Prostate gland (tissue), 2 donors: ENCODE results near the gene RAB7A.

Source experiments
- CTCF ChIP-seq, 4 experiments: fragments of 200-600 bp in 2 of 4; fragments of 450-650 bp in 2 of 4; sonication (generic) in 2 of 4; IDR thresholded peaks; 1 replicate in 3 of 4; 2 replicates in 1 of 4; pipeline ENCODE4 v1.5.1; 2016 to 2019; ENCODE audit warnings: antibody characterized with exemption in 4 of 4, mild to moderate bottlenecking in 2 of 4, moderate library complexity in 2 of 4
- POLR2A ChIP-seq: fragments of 450-650 bp; IDR thresholded peaks from one replicate; pipeline ENCODE4 v1.6.1; 2016; ENCODE audit warnings: antibody characterized with exemption, mild to moderate bottlenecking
- POLR2AphosphoS5 ChIP-seq: sonication (generic); formaldehyde crosslinking; IDR thresholded peaks from one replicate; pipeline ENCODE4 v1.6.1; 2017; ENCODE audit warnings: antibody characterized with exemption

GRCh38 chr3:128760881-128761280 is 34.9 kb downstream of the RAB7A start:
- TF ChIP-seq POLR2A, result no peak
- TF ChIP-seq POLR2AphosphoS5, result no peak
- TF ChIP-seq CTCF (IDR thresholded peaks at IDR 0.05), result no peak
